ENCODE data around the gene ISYNA1. TPM values are rescaled to one million over a fixed set of nuclear protein-coding genes. Genes with fewer than 3 reads are reported as not detected.

The ISYNA1 gene
- total RNA-seq, 1 donor from 2014 or later: 68.5 TPM

DNA sequence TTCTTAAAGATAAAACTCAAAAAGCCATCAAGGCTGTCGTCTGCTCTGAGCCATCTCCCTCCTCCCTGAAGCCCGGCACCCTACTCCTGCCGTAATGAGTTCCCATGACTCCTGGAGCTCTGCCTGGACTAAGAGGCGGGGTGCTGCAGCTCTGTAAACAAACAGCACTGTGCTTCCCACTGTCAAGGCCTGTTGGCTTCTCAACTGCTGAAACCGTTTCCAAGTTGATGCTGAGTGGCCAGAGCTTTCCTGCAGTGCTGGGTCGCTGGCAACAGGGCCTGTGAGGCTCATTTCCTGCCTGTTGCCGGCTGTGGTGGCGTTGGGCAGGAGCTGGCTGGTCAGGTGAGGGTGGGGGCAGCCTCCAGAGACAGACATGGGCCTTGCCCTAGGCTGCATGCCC, 26.7 kb upstream of the ISYNA1 start:
- Mint-ChIP-seq H3K4me1 (ENCODE audit: unreplicated experiment) (no peaks in the 10 kb centered on the region), H3K27ac (ENCODE audit: unreplicated experiment) (no peak overlapping the region), H3K4me3 (ENCODE audit: unreplicated experiment) (no peak overlapping the region), H3K36me3 (ENCODE audit: low read depth, unreplicated experiment) (peaks cover 6% of the 10 kb centered on the region), H3K27me3 (ENCODE audit: unreplicated experiment) (peaks cover 7% of the 10 kb centered on the region), H3K9me3 (ENCODE audit: unreplicated experiment) (no peaks in the 10 kb centered on the region)
- DNase-seq (ENCODE audit: low spot score): no peak
- TF ChIP-seq, protein P1, sequence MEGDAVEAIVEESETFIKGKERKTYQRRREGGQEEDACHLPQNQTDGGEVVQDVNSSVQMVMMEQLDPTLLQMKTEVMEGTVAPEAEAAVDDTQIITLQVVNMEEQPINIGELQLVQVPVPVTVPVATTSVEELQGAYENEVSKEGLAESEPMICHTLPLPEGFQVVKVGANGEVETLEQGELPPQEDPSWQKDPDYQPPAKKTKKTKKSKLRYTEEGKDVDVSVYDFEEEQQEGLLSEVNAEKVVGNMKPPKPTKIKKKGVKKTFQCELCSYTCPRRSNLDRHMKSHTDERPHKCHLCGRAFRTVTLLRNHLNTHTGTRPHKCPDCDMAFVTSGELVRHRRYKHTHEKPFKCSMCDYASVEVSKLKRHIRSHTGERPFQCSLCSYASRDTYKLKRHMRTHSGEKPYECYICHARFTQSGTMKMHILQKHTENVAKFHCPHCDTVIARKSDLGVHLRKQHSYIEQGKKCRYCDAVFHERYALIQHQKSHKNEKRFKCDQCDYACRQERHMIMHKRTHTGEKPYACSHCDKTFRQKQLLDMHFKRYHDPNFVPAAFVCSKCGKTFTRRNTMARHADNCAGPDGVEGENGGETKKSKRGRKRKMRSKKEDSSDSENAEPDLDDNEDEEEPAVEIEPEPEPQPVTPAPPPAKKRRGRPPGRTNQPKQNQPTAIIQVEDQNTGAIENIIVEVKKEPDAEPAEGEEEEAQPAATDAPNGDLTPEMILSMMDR (IDR thresholded peaks at IDR 0.05; ENCODE audit: unreplicated experiment): no peak

DNA sequence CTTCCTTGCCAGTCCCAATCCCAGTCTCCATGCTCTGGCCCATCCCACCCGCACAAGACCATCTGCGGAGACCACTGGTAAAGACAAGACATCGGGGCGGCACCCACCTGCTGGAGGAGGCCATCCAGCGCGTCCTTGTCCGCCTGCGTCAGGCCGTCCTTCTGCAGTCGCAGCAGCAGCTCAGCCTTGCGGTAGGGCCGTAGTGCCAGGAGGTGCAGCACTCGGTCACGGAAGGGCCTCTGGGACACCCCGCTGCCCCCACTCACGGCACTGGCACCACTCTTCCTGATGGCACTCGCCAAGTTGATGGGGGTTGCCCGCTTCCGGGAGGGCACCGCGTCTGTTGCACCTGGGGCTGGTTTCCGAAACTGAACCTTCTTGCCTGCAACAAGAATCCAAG, 23.5 kb upstream of the ISYNA1 start:
- no peaks in the 10 kb centered on the region for H3K4me1 Mint-ChIP-seq (ENCODE audit: unreplicated experiment)
- no peaks in the 10 kb centered on the region for H3K9me3 Mint-ChIP-seq (ENCODE audit: unreplicated experiment)
- TF ChIP-seq, protein P1 (IDR thresholded peaks at IDR 0.05; ENCODE audit: unreplicated experiment): no peak
- H3K4me3 Mint-ChIP-seq (ENCODE audit: unreplicated experiment): no peak overlapping the region
- no peak overlapping the region for H3K27ac Mint-ChIP-seq (ENCODE audit: unreplicated experiment)
- peaks cover 9% of the 10 kb centered on the region for H3K36me3 Mint-ChIP-seq (ENCODE audit: low read depth, unreplicated experiment)
- H3K27me3 Mint-ChIP-seq (ENCODE audit: unreplicated experiment): peaks cover 11% of the 10 kb centered on the region
- no peak for DNase-seq (ENCODE audit: low spot score)

DNA sequence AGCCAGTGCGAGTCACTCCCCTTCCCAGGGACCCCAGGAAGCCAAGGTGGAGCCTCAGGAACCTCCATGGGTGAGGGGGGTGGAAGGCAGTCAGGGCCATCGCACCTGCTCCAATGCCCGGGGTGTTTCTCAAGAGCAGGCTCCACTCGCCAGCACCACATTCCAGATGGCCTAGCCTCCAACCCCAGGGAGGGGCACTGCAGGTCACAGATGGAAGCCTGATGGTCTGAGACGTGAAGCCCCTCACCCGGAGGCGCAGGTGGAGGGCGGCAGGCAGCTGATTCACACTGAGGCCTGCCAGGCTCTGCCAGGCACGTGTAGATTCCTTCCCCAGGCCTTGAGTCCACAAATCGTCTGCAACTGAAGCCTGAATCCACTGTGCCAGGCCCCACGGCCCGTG, 23.0 kb upstream of the ISYNA1 start:
- Mint-ChIP-seq H3K9me3 (ENCODE audit: unreplicated experiment) (no peaks in the 10 kb centered on the region), H3K4me1 (ENCODE audit: unreplicated experiment) (no peaks in the 10 kb centered on the region), H3K36me3 (ENCODE audit: low read depth, unreplicated experiment) (peaks cover 15% of the 10 kb centered on the region), H3K27me3 (ENCODE audit: unreplicated experiment) (peaks cover 14% of the 10 kb centered on the region), H3K27ac (ENCODE audit: unreplicated experiment) (no peak overlapping the region), H3K4me3 (ENCODE audit: unreplicated experiment) (no peak overlapping the region)
- DNase-seq (ENCODE audit: low spot score): no peak
- TF ChIP-seq, protein P1 (IDR thresholded peaks at IDR 0.05; ENCODE audit: unreplicated experiment): no peak

DNA sequence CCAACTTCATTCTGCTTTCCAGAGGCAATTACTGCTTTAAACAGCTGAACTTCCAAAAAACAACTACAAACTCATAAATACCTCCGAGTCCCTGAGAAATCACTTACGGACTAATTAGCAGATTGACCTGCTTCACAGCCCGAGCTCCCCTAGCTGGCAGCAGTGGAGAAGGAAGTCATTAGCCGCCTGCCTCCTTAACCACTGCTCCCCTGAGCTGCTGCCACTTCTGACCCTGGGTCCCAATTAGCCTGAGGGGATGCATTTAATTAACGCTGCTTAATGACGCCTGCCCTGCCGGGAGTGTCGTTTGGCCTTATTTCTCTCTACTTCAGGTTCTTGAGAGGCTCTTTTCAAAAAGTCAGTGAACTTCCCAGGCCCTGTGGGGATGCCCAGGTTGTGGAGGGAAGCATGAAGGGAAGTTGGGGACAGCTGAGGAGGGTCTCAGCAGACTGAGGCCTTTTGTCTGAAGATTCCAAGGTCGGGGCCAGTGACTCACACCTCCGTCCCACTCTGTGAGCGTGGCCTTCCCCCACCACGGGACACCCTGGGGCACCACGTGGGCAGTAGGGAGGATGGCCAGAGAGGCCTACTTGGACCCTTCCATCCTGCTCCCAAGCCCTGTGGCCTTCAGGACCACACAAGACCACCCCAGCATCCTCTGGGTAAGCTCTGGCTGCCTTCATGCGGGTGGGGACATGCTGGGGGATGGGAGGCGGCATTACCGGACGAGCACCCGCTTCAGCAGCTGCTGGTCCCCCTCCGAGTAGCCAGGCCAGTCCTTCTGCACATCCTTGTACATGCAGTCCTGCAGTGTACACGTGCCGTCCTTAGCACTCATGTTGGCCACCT, 19.8 kb upstream of the ISYNA1 start:
- Mint-ChIP-seq H3K36me3 (ENCODE audit: low read depth, unreplicated experiment) (peaks cover 20% of the 10 kb centered on the region), H3K9me3 (ENCODE audit: unreplicated experiment) (no peaks in the 10 kb centered on the region), H3K27me3 (ENCODE audit: unreplicated experiment) (peaks cover 21% of the 10 kb centered on the region), H3K27ac (ENCODE audit: unreplicated experiment) (no peak overlapping the region), H3K4me1 (ENCODE audit: unreplicated experiment) (no peaks in the 10 kb centered on the region), H3K4me3 (ENCODE audit: unreplicated experiment) (no peak overlapping the region)
- TF ChIP-seq, protein P1 (IDR thresholded peaks at IDR 0.05; ENCODE audit: unreplicated experiment): no peak
- DNase-seq (ENCODE audit: low spot score): no peak

DNA sequence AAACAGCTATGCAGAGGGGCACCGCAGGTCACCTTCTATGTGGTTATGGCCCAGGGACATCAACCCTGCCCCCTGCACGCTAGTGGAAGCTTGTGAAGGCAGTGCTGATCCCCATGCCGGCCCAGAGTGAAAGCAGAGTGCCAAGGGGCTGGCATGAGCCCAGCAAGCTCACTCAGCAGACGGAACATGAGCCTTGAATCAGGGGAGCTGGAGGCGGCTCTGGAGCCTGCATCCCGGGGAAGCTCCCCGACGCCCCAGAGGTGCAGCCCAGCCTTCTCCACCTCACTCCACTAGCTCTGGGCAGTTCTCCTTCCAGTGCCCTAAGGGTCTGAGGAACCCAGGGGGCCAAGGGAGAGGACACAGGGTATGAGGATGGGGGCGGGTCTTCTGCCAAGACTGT, 19.0 kb upstream of the ISYNA1 start:
- Mint-ChIP-seq H3K36me3 (ENCODE audit: low read depth, unreplicated experiment) (peaks cover 18% of the 10 kb centered on the region), H3K27ac (ENCODE audit: unreplicated experiment) (no peak overlapping the region), H3K9me3 (ENCODE audit: unreplicated experiment) (no peaks in the 10 kb centered on the region), H3K27me3 (ENCODE audit: unreplicated experiment) (peaks cover 19% of the 10 kb centered on the region), H3K4me1 (ENCODE audit: unreplicated experiment) (no peaks in the 10 kb centered on the region), H3K4me3 (ENCODE audit: unreplicated experiment) (no peak overlapping the region)
- DNase-seq (ENCODE audit: low spot score): no peak
- TF ChIP-seq, protein P1 (IDR thresholded peaks at IDR 0.05; ENCODE audit: unreplicated experiment): no peak

All from endothelial cell (in vitro differentiated cells).